ENCODE results near the gene ACTN4. TPM values are rescaled to one million over a fixed set of nuclear protein-coding genes. Genes with fewer than 3 reads are reported as not detected.

The ACTN4 gene
- total RNA-seq, 4 donors from 2014 or later, result 191 to 479 (median 365) TPM

Other genes with a start within 250 kb of the ACTN4 start
- 10 to 100 TPM; 22.1 to 36.5 (median 23.9) TPM for gene FAM98C, start 244.6 kb upstream of the ACTN4 start, total RNA-seq
- gene RASGRP4, start 221.4 kb upstream of the ACTN4 start, total RNA-seq, result 1 to 10 TPM in 2 of 4 donors, under 1 TPM in 2; 0.89 to 1.7 (median 1.2) TPM
- 1 to 10 TPM in 1 of 4 donors, under 1 TPM in 3; 0.54 to 1.6 (median 0.61) TPM for gene RYR1, start 214.0 kb upstream of the ACTN4 start, total RNA-seq
- gene MAP4K1, start 29.7 kb upstream of the ACTN4 start, total RNA-seq, result 1 to 10 TPM in 3 of 4 donors, under 1 TPM in 1; 0.83 to 9.7 (median 2.2) TPM
- 100 to 1,000 TPM; 205 to 504 (median 440) TPM for gene EIF3K, start 28.5 kb upstream of the ACTN4 start, total RNA-seq
- gene CAPN12, start 96.8 kb downstream of the ACTN4 start, total RNA-seq, result 1 to 10 TPM in 2 of 4 donors, not detected in 2; 1.6 to 2.0 TPM
- not detected for gene LGALS7, start 125.9 kb downstream of the ACTN4 start, total RNA-seq
- not detected for gene LGALS7B, start 141.6 kb downstream of the ACTN4 start, total RNA-seq
- gene LGALS4, start 165.3 kb downstream of the ACTN4 start, total RNA-seq, result 1 to 10 TPM in 2 of 4 donors, not detected in 2; 1.6 TPM
- 100 to 1,000 TPM in 3 of 4 donors, 10 to 100 TPM in 1; 89.3 to 131 (median 130) TPM for gene ECH1, start 184.1 kb downstream of the ACTN4 start, total RNA-seq
- 100 to 1,000 TPM; 181 to 247 (median 232) TPM for gene HNRNPL, start 202.3 kb downstream of the ACTN4 start, total RNA-seq
- 10 to 100 TPM in 3 of 4 donors, 1 to 10 TPM in 1; 6.4 to 18.7 (median 13.5) TPM for gene RINL, start 230.6 kb downstream of the ACTN4 start, total RNA-seq